Measurements from ENCODE around the gene ABLIM2.

DNA sequence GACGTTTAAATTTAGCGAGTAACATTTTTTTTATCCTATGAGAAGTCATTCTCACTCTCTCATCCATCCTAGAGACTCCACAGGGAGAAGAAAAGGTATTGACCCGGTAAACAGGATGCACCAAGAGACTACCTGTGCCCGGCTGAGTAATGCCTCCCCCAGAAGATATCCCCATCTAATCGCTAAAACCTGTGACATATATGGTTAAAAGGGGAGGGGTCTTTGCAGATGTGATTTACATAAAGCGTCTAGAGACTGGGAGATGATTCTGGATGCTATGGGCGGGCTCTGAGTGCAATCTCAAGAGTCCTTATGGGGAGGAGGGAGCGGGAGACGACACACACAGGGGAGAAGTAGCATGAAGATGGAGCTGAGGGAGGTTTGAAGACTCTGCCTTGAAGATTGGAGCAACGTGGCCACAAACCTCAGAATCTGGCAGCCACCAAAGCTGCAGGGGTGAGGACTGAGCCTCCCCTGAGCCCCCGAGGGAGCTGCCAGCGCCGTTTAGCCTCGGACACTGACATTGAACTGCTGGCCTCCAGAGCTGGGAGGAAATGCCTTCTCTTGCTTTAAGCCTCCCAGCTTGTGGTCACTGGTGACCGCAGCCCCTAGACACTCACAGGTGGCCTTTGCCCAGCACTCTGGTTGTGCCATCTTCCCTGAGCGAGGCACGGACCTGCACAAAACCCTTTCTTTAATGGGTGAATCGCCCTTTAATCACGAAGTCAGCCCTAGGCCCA lies 11.2 kb downstream of the ABLIM2 start:
- TF ChIP-seq, protein P1, sequence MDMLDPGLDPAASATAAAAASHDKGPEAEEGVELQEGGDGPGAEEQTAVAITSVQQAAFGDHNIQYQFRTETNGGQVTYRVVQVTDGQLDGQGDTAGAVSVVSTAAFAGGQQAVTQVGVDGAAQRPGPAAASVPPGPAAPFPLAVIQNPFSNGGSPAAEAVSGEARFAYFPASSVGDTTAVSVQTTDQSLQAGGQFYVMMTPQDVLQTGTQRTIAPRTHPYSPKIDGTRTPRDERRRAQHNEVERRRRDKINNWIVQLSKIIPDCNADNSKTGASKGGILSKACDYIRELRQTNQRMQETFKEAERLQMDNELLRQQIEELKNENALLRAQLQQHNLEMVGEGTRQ (IDR thresholded peaks at IDR 0.05; ENCODE audit: low read length), result no peak
- TF ChIP-seq POLR2A (IDR thresholded peaks at IDR 0.05; ENCODE audit: control extremely low read depth in 1 of 2, low read depth in 2 of 2, low read length in 2 of 2) (no peak), MAFK (IDR thresholded peaks at IDR 0.05; ENCODE audit: low read depth, low read length) (no peak), SRF (IDR thresholded peaks at IDR 0.05; ENCODE audit: low read depth, low read length) (no peak), EZH2 (IDR thresholded peaks at IDR 0.05; ENCODE audit: low read depth, low read length, severe bottlenecking) (no peak), JUND (IDR thresholded peaks at IDR 0.05; ENCODE audit: low read length) (no peak), GTF2F1 (IDR thresholded peaks at IDR 0.05; ENCODE audit: borderline replicate concordance, low read depth, low read length) (no peak), POLR2AphosphoS5 (IDR thresholded peaks at IDR 0.05; ENCODE audit: low read depth, low read length) (no peak), CBX8 (IDR thresholded peaks at IDR 0.05; ENCODE audit: borderline replicate concordance, low read depth, low read length) (no peak), PHF8 (conservative IDR thresholded peaks at IDR 0.05; ENCODE audit: low read depth, low read length) (no peak)
- TF ChIP-seq, protein P2, sequence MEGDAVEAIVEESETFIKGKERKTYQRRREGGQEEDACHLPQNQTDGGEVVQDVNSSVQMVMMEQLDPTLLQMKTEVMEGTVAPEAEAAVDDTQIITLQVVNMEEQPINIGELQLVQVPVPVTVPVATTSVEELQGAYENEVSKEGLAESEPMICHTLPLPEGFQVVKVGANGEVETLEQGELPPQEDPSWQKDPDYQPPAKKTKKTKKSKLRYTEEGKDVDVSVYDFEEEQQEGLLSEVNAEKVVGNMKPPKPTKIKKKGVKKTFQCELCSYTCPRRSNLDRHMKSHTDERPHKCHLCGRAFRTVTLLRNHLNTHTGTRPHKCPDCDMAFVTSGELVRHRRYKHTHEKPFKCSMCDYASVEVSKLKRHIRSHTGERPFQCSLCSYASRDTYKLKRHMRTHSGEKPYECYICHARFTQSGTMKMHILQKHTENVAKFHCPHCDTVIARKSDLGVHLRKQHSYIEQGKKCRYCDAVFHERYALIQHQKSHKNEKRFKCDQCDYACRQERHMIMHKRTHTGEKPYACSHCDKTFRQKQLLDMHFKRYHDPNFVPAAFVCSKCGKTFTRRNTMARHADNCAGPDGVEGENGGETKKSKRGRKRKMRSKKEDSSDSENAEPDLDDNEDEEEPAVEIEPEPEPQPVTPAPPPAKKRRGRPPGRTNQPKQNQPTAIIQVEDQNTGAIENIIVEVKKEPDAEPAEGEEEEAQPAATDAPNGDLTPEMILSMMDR (IDR thresholded peaks at IDR 0.05; ENCODE audit: control extremely low read depth in 1 of 3, insufficient read depth in 1 of 3, low read depth in 1 of 3, low read length in 3 of 3), result no peak
- TF ChIP-seq, protein P3, sequence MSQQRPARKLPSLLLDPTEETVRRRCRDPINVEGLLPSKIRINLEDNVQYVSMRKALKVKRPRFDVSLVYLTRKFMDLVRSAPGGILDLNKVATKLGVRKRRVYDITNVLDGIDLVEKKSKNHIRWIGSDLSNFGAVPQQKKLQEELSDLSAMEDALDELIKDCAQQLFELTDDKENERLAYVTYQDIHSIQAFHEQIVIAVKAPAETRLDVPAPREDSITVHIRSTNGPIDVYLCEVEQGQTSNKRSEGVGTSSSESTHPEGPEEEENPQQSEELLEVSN (IDR thresholded peaks at IDR 0.05), result no peak
- TF ChIP-seq, protein P4, sequence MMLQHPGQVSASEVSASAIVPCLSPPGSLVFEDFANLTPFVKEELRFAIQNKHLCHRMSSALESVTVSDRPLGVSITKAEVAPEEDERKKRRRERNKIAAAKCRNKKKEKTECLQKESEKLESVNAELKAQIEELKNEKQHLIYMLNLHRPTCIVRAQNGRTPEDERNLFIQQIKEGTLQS (IDR thresholded peaks at IDR 0.05; ENCODE audit: insufficient read depth, low read depth, low read length), result no peak

Data from H1 (cell line).